Panc1 (cell line): ENCODE measurements around the gene SLC8B1. TPM values are rescaled to one million over a fixed set of nuclear protein-coding genes. Genes with fewer than 3 reads are reported as not detected.

Experiments
- ATAC-seq: fragments of 200-7000 bp; cut with Tn5 transposase; 2 replicates; pipeline ENCODE4 v1.9.1; 2020; ENCODE audit warnings: mild to moderate bottlenecking, moderate library complexity
- BruUV-seq: library from RNA; stranded (reverse); fragments of 400-500 nt; replicated peaks from 2 replicates; lab custom pipeline; 2021; lab: Mats Ljungman, UMichigan
- CTCF ChIA-PET: fragments of 300-600 bp; sonication (Branson Sonifier 250); formaldehyde crosslinking; loops from one replicate; lab custom pipeline; 2022; ENCODE audit warnings: antibody characterized with exemption; lab: Charles Lee
- POLR2A ChIA-PET: fragments of 300-600 bp; sonication (Branson Sonifier 250); formaldehyde crosslinking; loops from one replicate; lab custom pipeline; 2022; ENCODE audit warnings: antibody characterized with exemption; lab: Charles Lee
- DNase-seq: peaks from one replicate; pipeline ENCODE4 v3.0.0-alpha.2; 2010; ENCODE audit warnings: low read depth, low spot score
- H3K27ac ChIP-seq: 2 replicates; pipeline ENCODE4 v1.5.1; 2011; ENCODE audit warnings: mild to moderate bottlenecking, low read length, inconsistent platforms
- H3K27me3 ChIP-seq: fragments of 200-500 bp; sonication (Bioruptor generic); 2 replicates; pipeline ENCODE4 v1.6.0; 2014; ENCODE audit warnings: low read length, inconsistent platforms; ENCODE audit not compliant: control insufficient read depth, insufficient read depth
- H3K36me3 ChIP-seq: fragments of 200-500 bp; sonication (Bioruptor generic); 2 replicates; pipeline ENCODE4 v1.5.1; 2014; ENCODE audit warnings: inconsistent platforms, mild to moderate bottlenecking, low read length, moderate library complexity; ENCODE audit not compliant: control insufficient read depth, insufficient read depth
- H3K4me1 ChIP-seq: 2 replicates; pipeline ENCODE4 v1.5.1; 2011; ENCODE audit warnings: inconsistent platforms, mild to moderate bottlenecking, low read length, moderate library complexity; ENCODE audit not compliant: control insufficient read depth, insufficient read depth
- H3K4me3 ChIP-seq, 2 experiments: 2 replicates each; pipeline ENCODE4 v1.5.1; 2011 to 2012; ENCODE audit warnings: low read depth in 2 of 2, low read length in 2 of 2, mild to moderate bottlenecking in 2 of 2, inconsistent platforms in 1 of 2, moderate library complexity in 1 of 2
- H3K9me3 ChIP-seq: fragments of 200-500 bp; sonication (Bioruptor generic); 2 replicates; pipeline ENCODE4 v1.5.1; 2014; ENCODE audit warnings: low read depth, mild to moderate bottlenecking, inconsistent platforms, low read length, moderate library complexity; ENCODE audit not compliant: control insufficient read depth, insufficient read depth
- CTCF ChIP-seq: fragments of 450-650 bp; IDR thresholded peaks from 2 replicates; pipeline ENCODE4 v1.5.1; 2017; ENCODE audit warnings: mild to moderate bottlenecking
- POLR2AphosphoS5 ChIP-seq: IDR thresholded peaks from 2 replicates; pipeline ENCODE4 v1.6.1; 2012; ENCODE audit warnings: mild to moderate bottlenecking, low read depth, low read length, moderate library complexity
- SIN3A ChIP-seq: IDR thresholded peaks from 2 replicates; pipeline ENCODE4 v1.6.1; 2012; ENCODE audit warnings: low read depth, mild to moderate bottlenecking, low read length, moderate library complexity, borderline replicate concordance; ENCODE audit not compliant: insufficient read depth
- TCF7L2 ChIP-seq: IDR thresholded peaks from 2 replicates; pipeline ENCODE4 v1.6.1; 2011; ENCODE audit warnings: mild to moderate bottlenecking, low read depth, low read length, inconsistent platforms
- in situ Hi-C: cut with HindIII; loops from 2 replicates; pipeline ENCODE4 v1.10.0; 2016; ENCODE audit warnings: low sequenced_read_pairs, low pct_unique_long_range_greater_than_20kb
- intact Hi-C: fragments of 100-400 bp; cut with micrococcal nuclease; formaldehyde crosslinking; loops from one replicate; pipeline ENCODE4 v1.10.0; 2022; ENCODE audit not compliant: unreplicated experiment
- total RNA-seq: library from RNA; stranded (reverse); gene quantifications from one replicate; pipeline ENCODE4 v1.2.1, GENCODE V29; 2021; ENCODE audit not compliant: unreplicated experiment
- TF ChIP-seq, protein P1 (sequence below), 2 experiments: IDR thresholded peaks; 2 replicates each; pipeline ENCODE4 v1.6.1; 2011 to 2012; ENCODE audit warnings: low read depth in 2 of 2, control low read depth in 1 of 2, low read length in 1 of 2, mild to moderate bottlenecking in 1 of 2, moderate library complexity in 1 of 2; ENCODE audit not compliant: insufficient read depth in 1 of 2

Gene SLC8B1
- total RNA-seq, 1 experiment from 2014 or later: 26.7 TPM

- in situ Hi-C loops: no loop called here
- ChIA-PET CTCF (interaction anchor here (0.5 kb wide), 1 partner anchor 157 kb away, joined by 3 read pairs; no protein-coding TSS in a partner anchor), POLR2A (interaction anchor here (0.5 kb wide), 1 partner anchor 65 kb away, joined by 20 read pairs; no protein-coding TSS in a partner anchor)
- DNase-seq: no peak
- no peak overlapping the region for H3K27ac ChIP-seq
- no peak for ATAC-seq
- intact Hi-C loops: no loop called here
- no peaks in the 10 kb centered on the region for H3K9me3 ChIP-seq
- TF ChIP-seq CTCF (no peak), SIN3A (no peak), POLR2AphosphoS5 (no peak)
- TF ChIP-seq, protein P1, sequence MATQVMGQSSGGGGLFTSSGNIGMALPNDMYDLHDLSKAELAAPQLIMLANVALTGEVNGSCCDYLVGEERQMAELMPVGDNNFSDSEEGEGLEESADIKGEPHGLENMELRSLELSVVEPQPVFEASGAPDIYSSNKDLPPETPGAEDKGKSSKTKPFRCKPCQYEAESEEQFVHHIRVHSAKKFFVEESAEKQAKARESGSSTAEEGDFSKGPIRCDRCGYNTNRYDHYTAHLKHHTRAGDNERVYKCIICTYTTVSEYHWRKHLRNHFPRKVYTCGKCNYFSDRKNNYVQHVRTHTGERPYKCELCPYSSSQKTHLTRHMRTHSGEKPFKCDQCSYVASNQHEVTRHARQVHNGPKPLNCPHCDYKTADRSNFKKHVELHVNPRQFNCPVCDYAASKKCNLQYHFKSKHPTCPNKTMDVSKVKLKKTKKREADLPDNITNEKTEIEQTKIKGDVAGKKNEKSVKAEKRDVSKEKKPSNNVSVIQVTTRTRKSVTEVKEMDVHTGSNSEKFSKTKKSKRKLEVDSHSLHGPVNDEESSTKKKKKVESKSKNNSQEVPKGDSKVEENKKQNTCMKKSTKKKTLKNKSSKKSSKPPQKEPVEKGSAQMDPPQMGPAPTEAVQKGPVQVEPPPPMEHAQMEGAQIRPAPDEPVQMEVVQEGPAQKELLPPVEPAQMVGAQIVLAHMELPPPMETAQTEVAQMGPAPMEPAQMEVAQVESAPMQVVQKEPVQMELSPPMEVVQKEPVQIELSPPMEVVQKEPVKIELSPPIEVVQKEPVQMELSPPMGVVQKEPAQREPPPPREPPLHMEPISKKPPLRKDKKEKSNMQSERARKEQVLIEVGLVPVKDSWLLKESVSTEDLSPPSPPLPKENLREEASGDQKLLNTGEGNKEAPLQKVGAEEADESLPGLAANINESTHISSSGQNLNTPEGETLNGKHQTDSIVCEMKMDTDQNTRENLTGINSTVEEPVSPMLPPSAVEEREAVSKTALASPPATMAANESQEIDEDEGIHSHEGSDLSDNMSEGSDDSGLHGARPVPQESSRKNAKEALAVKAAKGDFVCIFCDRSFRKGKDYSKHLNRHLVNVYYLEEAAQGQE (IDR thresholded peaks at IDR 0.05; ENCODE audit: insufficient read depth in 1 of 2, low read depth in 2 of 2, low read length in 1 of 2): no peak
- no peaks in the 10 kb centered on the region for H3K27me3 ChIP-seq
- no peaks in the 10 kb centered on the region for H3K4me1 ChIP-seq
- H3K36me3 ChIP-seq: peaks cover 2% of the 10 kb centered on the region; the same call in 1 of the 2 replicates
- no TSS peak for BruUV-seq
- H3K4me3 ChIP-seq: no peak overlapping the region
These were observed 73.0 kb downstream of the SLC8B1 start for GRCh38 chr12:113261847-113262470.

GRCh38 chr12:113260636-113261300 lies 74.1 kb downstream of the SLC8B1 start:
- H3K4me1 ChIP-seq: no peaks in the 10 kb centered on the region
- ChIA-PET CTCF (interaction anchor here (0.6 kb wide), 1 partner anchor 15 kb away, joined by 4 read pairs; no protein-coding TSS in a partner anchor), POLR2A (interaction anchor here (0.6 to 0.7 kb wide), 2 partner anchors 38 to 67 kb away, joined by 3 to 6 read pairs; no protein-coding TSS in a partner anchor)
- in situ Hi-C loops (no loop called here), intact Hi-C loops (no loop called here)
- H3K9me3 ChIP-seq: no peaks in the 10 kb centered on the region
- DNase-seq (no peak), ATAC-seq (no peak)
- H3K27ac ChIP-seq: no peak overlapping the region
- H3K36me3 ChIP-seq: peaks cover 2% of the 10 kb centered on the region; the same call in 1 of the 2 replicates
- TF ChIP-seq POLR2AphosphoS5 (no peak), SIN3A (no peak), CTCF (no peak), TCF7L2 (no peak)
- TF ChIP-seq, protein P1 (IDR thresholded peaks at IDR 0.05; ENCODE audit: insufficient read depth in 1 of 2, low read depth in 2 of 2, low read length in 1 of 2): no peak
- no TSS peak for BruUV-seq
- H3K27me3 ChIP-seq: no peaks in the 10 kb centered on the region
- no peak overlapping the region for H3K4me3 ChIP-seq
